HG03064 (cell line): ENCODE measurements around the gene GTPBP6.
"Not testable (repeated sequence)": the region's sequence is repeated elsewhere in the genome, so short reads cannot be mapped to it uniquely, and the experiment has no call there.

ENCODE experiments used
- ATAC-seq: cut with Tn5 transposase; IDR thresholded peaks from one replicate; pipeline ENCODE4 v1.9.1; 2021; ENCODE audit warnings: low read depth; ENCODE audit not compliant: unreplicated experiment

Gene GTPBP6

GRCh38 chrX:275476-275966 lies 43.1 kb downstream of the GTPBP6 start:
- ATAC-seq, result peak; percentile 27

- no peak for ATAC-seq
These were observed 43.6 kb downstream of the GTPBP6 start for GRCh38 chrX:274904-275475.

GRCh38 chrX:270848-271367 lies 47.7 kb downstream of the GTPBP6 start:
- no peak for ATAC-seq

GRCh38 chrX:267771-268261 lies 50.8 kb downstream of the GTPBP6 start:
- ATAC-seq, result no peak

- no peak for ATAC-seq
These were observed 53.1 kb downstream of the GTPBP6 start for GRCh38 chrX:265502-265901.

- ATAC-seq, result no peak
These were observed 53.8 kb downstream of the GTPBP6 start for GRCh38 chrX:264634-265455.

GRCh38 chrX:264006-264405 lies 54.6 kb downstream of the GTPBP6 start:
- not testable (repeated sequence) for ATAC-seq

GRCh38 chrX:262381-262909 lies 56.2 kb downstream of the GTPBP6 start:
- ATAC-seq, result peak; percentile 76

- ATAC-seq, result no peak
These were observed 56.7 kb downstream of the GTPBP6 start for GRCh38 chrX:261919-262352.

- no peak for ATAC-seq
These were observed 57.3 kb downstream of the GTPBP6 start for GRCh38 chrX:261167-261918.

GRCh38 chrX:259692-260355 lies 58.8 kb downstream of the GTPBP6 start:
- ATAC-seq, result no peak

- ATAC-seq, result no peak
These were observed 60.1 kb downstream of the GTPBP6 start for GRCh38 chrX:258291-259040.

GRCh38 chrX:257681-258289 lies 60.8 kb downstream of the GTPBP6 start:
- ATAC-seq, result no peak

GRCh38 chrX:257054-257453 lies 61.5 kb downstream of the GTPBP6 start:
- not testable (repeated sequence) for ATAC-seq

- ATAC-seq, result no peak
These were observed 62.7 kb downstream of the GTPBP6 start for GRCh38 chrX:255923-256331.
